ENCODE data around the gene LEMD1.

The LEMD1 gene

GRCh38 chr1:205359771-205360565 is 61.9 kb downstream of the LEMD1 start:
- DNase-seq (ENCODE audit: low read depth): no peak
- TF ChIP-seq CTCF (IDR thresholded peaks at IDR 0.05; ENCODE audit: low read length, missing control alignments): no peak
- H3K4me3 ChIP-seq (replicated peaks; ENCODE audit: low read depth, low read length): no peak overlapping the region

- DNase-seq (ENCODE audit: low read depth): no peak
- H3K4me3 ChIP-seq (replicated peaks; ENCODE audit: low read depth, low read length): no peak overlapping the region
- TF ChIP-seq CTCF (IDR thresholded peaks at IDR 0.05; ENCODE audit: low read length, missing control alignments): no peak
Measured at GRCh38 chr1:205358579-205358978, 63.3 kb downstream of the LEMD1 start.

GRCh38 chr1:205357567-205357966 is 64.3 kb downstream of the LEMD1 start:
- DNase-seq (ENCODE audit: low read depth): no peak
- H3K4me3 ChIP-seq (replicated peaks; ENCODE audit: low read depth, low read length): no peak overlapping the region
- no peak for TF ChIP-seq CTCF (IDR thresholded peaks at IDR 0.05; ENCODE audit: low read length, missing control alignments)

GRCh38 chr1:205356440-205357139 is 65.3 kb downstream of the LEMD1 start, which contains the start of gene KLHDC8A:
KLHDC8A (minus strand) TSS chr1:205356922; CDS start chr1:205343604, 13,318 bp downstream.
- no peak for TF ChIP-seq CTCF (IDR thresholded peaks at IDR 0.05; ENCODE audit: low read length, missing control alignments)

GRCh38 chr1:205355075-205355453 is 66.8 kb downstream of the LEMD1 start:
- H3K4me3 ChIP-seq (replicated peaks; ENCODE audit: low read depth, low read length): no peak overlapping the region
- peak; percentile 72 for DNase-seq (ENCODE audit: low read depth)
- no peak for TF ChIP-seq CTCF (IDR thresholded peaks at IDR 0.05; ENCODE audit: low read length, missing control alignments)

More at GRCh38 chr1:205356440-205357139, 65.3 kb downstream of the LEMD1 start, which contains the start of gene KLHDC8A:
- DNase-seq (ENCODE audit: low read depth): peak; percentile 43
- no peak within 1 kb of the TSS for H3K4me3 ChIP-seq (replicated peaks; ENCODE audit: low read depth, low read length)

- peak; percentile 86 for DNase-seq (ENCODE audit: low read depth)
Measured at GRCh38 chr1:205354259-205355074, 67.4 kb downstream of the LEMD1 start.

More at GRCh38 chr1:205354259-205355074, 67.4 kb downstream of the LEMD1 start:
- TF ChIP-seq CTCF (IDR thresholded peaks at IDR 0.05; ENCODE audit: low read length, missing control alignments): peak; percentile 95
- no peak overlapping the region for H3K4me3 ChIP-seq (replicated peaks; ENCODE audit: low read depth, low read length)

Data from fibroblast of pulmonary artery (primary cell).